HG02870 (cell line): ENCODE data around the gene SMYD3.

Source experiments
- ATAC-seq: cut with Tn5 transposase; IDR thresholded peaks from one replicate; pipeline ENCODE4 v1.9.1; 2021; ENCODE audit warnings: mild to moderate bottlenecking, moderate library complexity; ENCODE audit not compliant: unreplicated experiment

Gene SMYD3

GRCh38 chr1:246506674-246507481, at the start of gene SMYD3:
Gene SMYD3, minus strand, starts transcription at chr1:246507279.
- ATAC-seq: peak; percentile 85

GRCh38 chr1:246554201-246554600, 47.1 kb upstream of the SMYD3 start:
- no peak for ATAC-seq

GRCh38 chr1:246552110-246552509, 45.0 kb upstream of the SMYD3 start:
- ATAC-seq: no peak

- no peak for ATAC-seq
Measured at GRCh38 chr1:246550402-246550801, 43.3 kb upstream of the SMYD3 start.

- ATAC-seq: no peak
Measured at GRCh38 chr1:246549665-246550064, 42.6 kb upstream of the SMYD3 start.

GRCh38 chr1:246544001-246544400, 36.9 kb upstream of the SMYD3 start:
- ATAC-seq: no peak

- ATAC-seq: no peak
Measured at GRCh38 chr1:246540738-246541491, 33.8 kb upstream of the SMYD3 start.

GRCh38 chr1:246537887-246538286, 30.8 kb upstream of the SMYD3 start:
- ATAC-seq: no peak

GRCh38 chr1:246537441-246537840, 30.4 kb upstream of the SMYD3 start:
- no peak for ATAC-seq

GRCh38 chr1:246534114-246534513, 27.0 kb upstream of the SMYD3 start:
- ATAC-seq: no peak

GRCh38 chr1:246533371-246533905, 26.4 kb upstream of the SMYD3 start:
- ATAC-seq: no peak

- no peak for ATAC-seq
Measured at GRCh38 chr1:246532519-246532918, 25.4 kb upstream of the SMYD3 start.

- no peak for ATAC-seq
Measured at GRCh38 chr1:246530482-246530881, 23.4 kb upstream of the SMYD3 start.

GRCh38 chr1:246528933-246529731, 22.1 kb upstream of the SMYD3 start:
- no peak for ATAC-seq

GRCh38 chr1:246527402-246528088, 20.5 kb upstream of the SMYD3 start:
- no peak for ATAC-seq

- ATAC-seq: no peak
Measured at GRCh38 chr1:246526915-246527314, 19.8 kb upstream of the SMYD3 start.

GRCh38 chr1:246526380-246526779, 19.3 kb upstream of the SMYD3 start:
- ATAC-seq: no peak

GRCh38 chr1:246519514-246519913, 12.4 kb upstream of the SMYD3 start:
- ATAC-seq: no peak

GRCh38 chr1:246518456-246519205, 11.6 kb upstream of the SMYD3 start:
- no peak for ATAC-seq

GRCh38 chr1:246517391-246517790, 10.3 kb upstream of the SMYD3 start:
- no peak for ATAC-seq
